GM18502 (cell line): ENCODE measurements around the gene ZNF236.

Experiments used
- ATAC-seq: cut with Tn5 transposase; IDR thresholded peaks from one replicate; pipeline ENCODE4 v1.9.1; 2021; ENCODE audit warnings: mild to moderate bottlenecking; ENCODE audit not compliant: unreplicated experiment, poor library complexity

ZNF236 gene

GRCh38 chr18:76819411-76820136, 2.8 kb upstream of the ZNF236 start:
- ATAC-seq: no peak

GRCh38 chr18:76821356-76821874, 942 bp upstream of the ZNF236 start:
- peak; percentile 15 for ATAC-seq

GRCh38 chr18:76821875-76822505, 367 bp upstream of the ZNF236 start:
- peak; percentile 46 for ATAC-seq

GRCh38 chr18:76823161-76823538, 793 bp downstream of the ZNF236 start:
- no peak for ATAC-seq

GRCh38 chr18:76823587-76824011, 1.2 kb downstream of the ZNF236 start:
- ATAC-seq: no peak

- no peak for ATAC-seq
These were observed 1.9 kb downstream of the ZNF236 start for GRCh38 chr18:76824145-76824676.

GRCh38 chr18:76824754-76825153, 2.4 kb downstream of the ZNF236 start:
- ATAC-seq: no peak

GRCh38 chr18:76827205-76828200, 5.1 kb downstream of the ZNF236 start:
- ATAC-seq: no peak

GRCh38 chr18:76834379-76834778, 12.0 kb downstream of the ZNF236 start:
- no peak for ATAC-seq

- no peak for ATAC-seq
These were observed 13.0 kb downstream of the ZNF236 start for GRCh38 chr18:76835380-76835779.

- ATAC-seq: no peak
These were observed 14.7 kb downstream of the ZNF236 start for GRCh38 chr18:76837071-76837470.

GRCh38 chr18:76838182-76838581, 15.8 kb downstream of the ZNF236 start:
- no peak for ATAC-seq

GRCh38 chr18:76839086-76839794, 16.9 kb downstream of the ZNF236 start:
- ATAC-seq: no peak

- no peak for ATAC-seq
These were observed 20.6 kb downstream of the ZNF236 start for GRCh38 chr18:76842837-76843530.

- ATAC-seq: no peak
These were observed 21.8 kb downstream of the ZNF236 start for GRCh38 chr18:76844144-76844543.

GRCh38 chr18:76844742-76845477, 22.6 kb downstream of the ZNF236 start:
- no peak for ATAC-seq

GRCh38 chr18:76846217-76846616, 23.9 kb downstream of the ZNF236 start:
- ATAC-seq: no peak

GRCh38 chr18:76847916-76848315, 25.6 kb downstream of the ZNF236 start:
- ATAC-seq: no peak
